ENCODE measurements around the gene SMIM45.

The SMIM45 gene

DNA sequence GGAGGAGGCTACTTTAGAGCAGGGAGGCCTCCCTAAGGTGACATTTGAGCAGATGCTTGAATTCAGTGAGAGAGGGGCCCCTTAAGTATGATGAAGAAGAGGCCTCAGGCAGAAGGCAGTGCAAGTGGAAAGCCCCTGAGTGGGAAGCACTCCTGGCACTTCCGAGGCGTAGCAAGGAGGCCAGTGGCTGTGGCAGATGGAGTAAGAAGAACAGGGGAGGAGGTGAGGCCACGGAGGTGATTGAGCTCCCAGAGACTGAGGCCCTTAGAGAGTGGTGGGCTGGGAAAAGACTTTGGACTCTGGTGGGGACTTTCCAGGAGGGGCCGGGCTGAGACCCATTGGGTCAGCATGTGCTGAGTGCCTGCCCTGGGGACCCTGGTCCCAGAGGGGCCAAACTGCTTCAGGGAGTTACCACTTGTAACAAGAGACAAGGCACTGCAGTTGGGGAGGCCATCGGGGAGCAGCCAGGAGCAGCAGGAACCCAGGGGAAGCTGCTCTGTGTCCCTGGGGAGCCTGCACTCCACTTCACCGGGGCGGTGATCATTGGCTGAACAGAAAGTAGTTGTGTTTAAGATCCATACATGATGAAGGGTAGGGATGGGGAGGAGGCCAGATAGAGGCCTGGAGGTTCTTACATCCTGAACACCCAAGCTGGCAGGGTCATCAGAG is 2.5 kb upstream of the SMIM45 start (continued):
- TF ChIP-seq, protein P1, sequence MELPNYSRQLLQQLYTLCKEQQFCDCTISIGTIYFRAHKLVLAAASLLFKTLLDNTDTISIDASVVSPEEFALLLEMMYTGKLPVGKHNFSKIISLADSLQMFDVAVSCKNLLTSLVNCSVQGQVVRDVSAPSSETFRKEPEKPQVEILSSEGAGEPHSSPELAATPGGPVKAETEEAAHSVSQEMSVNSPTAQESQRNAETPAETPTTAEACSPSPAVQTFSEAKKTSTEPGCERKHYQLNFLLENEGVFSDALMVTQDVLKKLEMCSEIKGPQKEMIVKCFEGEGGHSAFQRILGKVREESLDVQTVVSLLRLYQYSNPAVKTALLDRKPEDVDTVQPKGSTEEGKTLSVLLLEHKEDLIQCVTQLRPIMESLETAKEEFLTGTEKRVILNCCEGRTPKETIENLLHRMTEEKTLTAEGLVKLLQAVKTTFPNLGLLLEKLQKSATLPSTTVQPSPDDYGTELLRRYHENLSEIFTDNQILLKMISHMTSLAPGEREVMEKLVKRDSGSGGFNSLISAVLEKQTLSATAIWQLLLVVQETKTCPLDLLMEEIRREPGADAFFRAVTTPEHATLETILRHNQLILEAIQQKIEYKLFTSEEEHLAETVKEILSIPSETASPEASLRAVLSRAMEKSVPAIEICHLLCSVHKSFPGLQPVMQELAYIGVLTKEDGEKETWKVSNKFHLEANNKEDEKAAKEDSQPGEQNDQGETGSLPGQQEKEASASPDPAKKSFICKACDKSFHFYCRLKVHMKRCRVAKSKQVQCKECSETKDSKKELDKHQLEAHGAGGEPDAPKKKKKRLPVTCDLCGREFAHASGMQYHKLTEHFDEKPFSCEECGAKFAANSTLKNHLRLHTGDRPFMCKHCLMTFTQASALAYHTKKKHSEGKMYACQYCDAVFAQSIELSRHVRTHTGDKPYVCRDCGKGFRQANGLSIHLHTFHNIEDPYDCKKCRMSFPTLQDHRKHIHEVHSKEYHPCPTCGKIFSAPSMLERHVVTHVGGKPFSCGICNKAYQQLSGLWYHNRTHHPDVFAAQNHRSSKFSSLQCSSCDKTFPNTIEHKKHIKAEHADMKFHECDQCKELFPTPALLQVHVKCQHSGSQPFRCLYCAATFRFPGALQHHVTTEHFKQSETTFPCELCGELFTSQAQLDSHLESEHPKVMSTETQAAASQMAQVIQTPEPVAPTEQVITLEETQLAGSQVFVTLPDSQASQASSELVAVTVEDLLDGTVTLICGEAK (IDR thresholded peaks at IDR 0.05; ENCODE audit: borderline replicate concordance), result no peak; the same call in 1 of the 2 replicates
- TF ChIP-seq CBX5 (IDR thresholded peaks at IDR 0.05; ENCODE audit: low read depth) (no peak), PAX5 (IDR thresholded peaks at IDR 0.05; ENCODE audit: borderline replicate concordance, low read depth, low read length) (no peak), SUZ12 (IDR thresholded peaks at IDR 0.05; ENCODE audit: unreplicated experiment) (no peak), CBFB (IDR thresholded peaks at IDR 0.05; ENCODE audit: low read depth) (no peak), KAT2A (conservative IDR thresholded peaks at IDR 0.05; ENCODE audit: control insufficient read depth, low read depth, low read length) (no peak), SRF (IDR thresholded peaks at IDR 0.05; ENCODE audit: low read depth in 2 of 2, low read length in 2 of 2) (no peak), SMAD5 (IDR thresholded peaks at IDR 0.05; ENCODE audit: low read depth) (no peak; the same call in 1 of the 2 replicates), MYB (IDR thresholded peaks at IDR 0.05; ENCODE audit: borderline replicate concordance, low read depth, low read length) (no peak), TCF3 (IDR thresholded peaks at IDR 0.05; ENCODE audit: borderline replicate concordance, insufficient read depth, low read depth, low read length) (no peak), RUNX3 (IDR thresholded peaks at IDR 0.05; ENCODE audit: low read length) (peak; percentile 36; the same call in 1 of the 2 replicates), EZH2 (IDR thresholded peaks at IDR 0.05; ENCODE audit: borderline replicate concordance, control insufficient read depth, low read depth, low read length) (no peak), MXI1 (IDR thresholded peaks at IDR 0.05; ENCODE audit: low read depth, low read length) (no peak)
- TF ChIP-seq, protein P2, sequence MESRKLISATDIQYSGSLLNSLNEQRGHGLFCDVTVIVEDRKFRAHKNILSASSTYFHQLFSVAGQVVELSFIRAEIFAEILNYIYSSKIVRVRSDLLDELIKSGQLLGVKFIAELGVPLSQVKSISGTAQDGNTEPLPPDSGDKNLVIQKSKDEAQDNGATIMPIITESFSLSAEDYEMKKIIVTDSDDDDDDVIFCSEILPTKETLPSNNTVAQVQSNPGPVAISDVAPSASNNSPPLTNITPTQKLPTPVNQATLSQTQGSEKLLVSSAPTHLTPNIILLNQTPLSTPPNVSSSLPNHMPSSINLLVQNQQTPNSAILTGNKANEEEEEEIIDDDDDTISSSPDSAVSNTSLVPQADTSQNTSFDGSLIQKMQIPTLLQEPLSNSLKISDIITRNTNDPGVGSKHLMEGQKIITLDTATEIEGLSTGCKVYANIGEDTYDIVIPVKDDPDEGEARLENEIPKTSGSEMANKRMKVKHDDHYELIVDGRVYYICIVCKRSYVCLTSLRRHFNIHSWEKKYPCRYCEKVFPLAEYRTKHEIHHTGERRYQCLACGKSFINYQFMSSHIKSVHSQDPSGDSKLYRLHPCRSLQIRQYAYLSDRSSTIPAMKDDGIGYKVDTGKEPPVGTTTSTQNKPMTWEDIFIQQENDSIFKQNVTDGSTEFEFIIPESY (IDR thresholded peaks at IDR 0.05), result no peak
- TF ChIP-seq, protein P3, sequence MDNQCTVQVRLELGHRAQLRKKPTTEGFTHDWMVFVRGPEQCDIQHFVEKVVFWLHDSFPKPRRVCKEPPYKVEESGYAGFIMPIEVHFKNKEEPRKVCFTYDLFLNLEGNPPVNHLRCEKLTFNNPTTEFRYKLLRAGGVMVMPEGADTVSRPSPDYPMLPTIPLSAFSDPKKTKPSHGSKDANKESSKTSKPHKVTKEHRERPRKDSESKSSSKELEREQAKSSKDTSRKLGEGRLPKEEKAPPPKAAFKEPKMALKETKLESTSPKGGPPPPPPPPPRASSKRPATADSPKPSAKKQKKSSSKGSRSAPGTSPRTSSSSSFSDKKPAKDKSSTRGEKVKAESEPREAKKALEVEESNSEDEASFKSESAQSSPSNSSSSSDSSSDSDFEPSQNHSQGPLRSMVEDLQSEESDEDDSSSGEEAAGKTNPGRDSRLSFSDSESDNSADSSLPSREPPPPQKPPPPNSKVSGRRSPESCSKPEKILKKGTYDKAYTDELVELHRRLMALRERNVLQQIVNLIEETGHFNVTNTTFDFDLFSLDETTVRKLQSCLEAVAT (IDR thresholded peaks at IDR 0.05), result no peak; the same call in none of the 2 replicates
- TF ChIP-seq, protein P4, sequence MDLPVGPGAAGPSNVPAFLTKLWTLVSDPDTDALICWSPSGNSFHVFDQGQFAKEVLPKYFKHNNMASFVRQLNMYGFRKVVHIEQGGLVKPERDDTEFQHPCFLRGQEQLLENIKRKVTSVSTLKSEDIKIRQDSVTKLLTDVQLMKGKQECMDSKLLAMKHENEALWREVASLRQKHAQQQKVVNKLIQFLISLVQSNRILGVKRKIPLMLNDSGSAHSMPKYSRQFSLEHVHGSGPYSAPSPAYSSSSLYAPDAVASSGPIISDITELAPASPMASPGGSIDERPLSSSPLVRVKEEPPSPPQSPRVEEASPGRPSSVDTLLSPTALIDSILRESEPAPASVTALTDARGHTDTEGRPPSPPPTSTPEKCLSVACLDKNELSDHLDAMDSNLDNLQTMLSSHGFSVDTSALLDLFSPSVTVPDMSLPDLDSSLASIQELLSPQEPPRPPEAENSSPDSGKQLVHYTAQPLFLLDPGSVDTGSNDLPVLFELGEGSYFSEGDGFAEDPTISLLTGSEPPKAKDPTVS (IDR thresholded peaks at IDR 0.05; ENCODE audit: low read depth, low read length), result no peak
- TF ChIP-seq, protein P5, sequence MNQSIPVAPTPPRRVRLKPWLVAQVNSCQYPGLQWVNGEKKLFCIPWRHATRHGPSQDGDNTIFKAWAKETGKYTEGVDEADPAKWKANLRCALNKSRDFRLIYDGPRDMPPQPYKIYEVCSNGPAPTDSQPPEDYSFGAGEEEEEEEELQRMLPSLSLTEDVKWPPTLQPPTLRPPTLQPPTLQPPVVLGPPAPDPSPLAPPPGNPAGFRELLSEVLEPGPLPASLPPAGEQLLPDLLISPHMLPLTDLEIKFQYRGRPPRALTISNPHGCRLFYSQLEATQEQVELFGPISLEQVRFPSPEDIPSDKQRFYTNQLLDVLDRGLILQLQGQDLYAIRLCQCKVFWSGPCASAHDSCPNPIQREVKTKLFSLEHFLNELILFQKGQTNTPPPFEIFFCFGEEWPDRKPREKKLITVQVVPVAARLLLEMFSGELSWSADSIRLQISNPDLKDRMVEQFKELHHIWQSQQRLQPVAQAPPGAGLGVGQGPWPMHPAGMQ (IDR thresholded peaks at IDR 0.05; ENCODE audit: borderline replicate concordance), result no peak
- TF ChIP-seq, protein P6, sequence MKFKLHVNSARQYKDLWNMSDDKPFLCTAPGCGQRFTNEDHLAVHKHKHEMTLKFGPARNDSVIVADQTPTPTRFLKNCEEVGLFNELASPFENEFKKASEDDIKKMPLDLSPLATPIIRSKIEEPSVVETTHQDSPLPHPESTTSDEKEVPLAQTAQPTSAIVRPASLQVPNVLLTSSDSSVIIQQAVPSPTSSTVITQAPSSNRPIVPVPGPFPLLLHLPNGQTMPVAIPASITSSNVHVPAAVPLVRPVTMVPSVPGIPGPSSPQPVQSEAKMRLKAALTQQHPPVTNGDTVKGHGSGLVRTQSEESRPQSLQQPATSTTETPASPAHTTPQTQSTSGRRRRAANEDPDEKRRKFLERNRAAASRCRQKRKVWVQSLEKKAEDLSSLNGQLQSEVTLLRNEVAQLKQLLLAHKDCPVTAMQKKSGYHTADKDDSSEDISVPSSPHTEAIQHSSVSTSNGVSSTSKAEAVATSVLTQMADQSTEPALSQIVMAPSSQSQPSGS (IDR thresholded peaks at IDR 0.05; ENCODE audit: low read length), result no peak
